ENCODE data around the gene PLXNB2.

PLXNB2 gene

GRCh38 chr22:50298937-50299784 lies 8.3 kb downstream of the PLXNB2 start:
- Mint-ChIP-seq H3K27me3 (ENCODE audit: low read depth, poor library complexity) (peaks cover 9% of the 10 kb centered on the region), H3K36me3 (ENCODE audit: low read depth) (peaks cover 4% of the 10 kb centered on the region), H3K4me3 (peak overlapping the region; percentile 52), H3K4me1 (peaks cover 50% of the 10 kb centered on the region), H3K9me3 (no peaks in the 10 kb centered on the region), H3K27ac (no peak overlapping the region)
- TF ChIP-seq CTCF (IDR thresholded peaks at IDR 0.05) = no peak
- no peak for DNase-seq

DNA sequence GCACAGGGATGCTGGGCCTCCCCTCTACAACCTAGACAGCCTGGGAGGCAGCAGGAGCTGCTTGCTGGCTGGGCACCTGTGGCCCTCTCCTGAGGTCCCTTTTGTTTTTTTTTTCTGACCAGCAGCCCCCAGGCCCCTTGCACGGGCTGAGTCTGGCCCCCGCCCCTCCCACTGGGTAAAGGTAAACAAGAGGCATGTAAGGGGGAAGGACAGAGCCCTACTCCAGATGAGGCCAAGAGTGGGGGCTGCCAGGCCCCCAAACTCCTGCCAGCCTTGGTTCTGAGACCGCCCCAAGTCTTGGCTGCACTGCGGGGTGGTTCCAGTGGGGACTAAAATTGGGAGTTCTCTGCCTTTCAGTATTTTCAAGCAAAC lies 9.2 kb downstream of the PLXNB2 start:
- H3K36me3 Mint-ChIP-seq (ENCODE audit: low read depth) = peaks cover 4% of the 10 kb centered on the region
- TF ChIP-seq CTCF (IDR thresholded peaks at IDR 0.05) = no peak
- no peak overlapping the region for H3K4me3 Mint-ChIP-seq
- H3K9me3 Mint-ChIP-seq = no peaks in the 10 kb centered on the region
- peaks cover 9% of the 10 kb centered on the region for H3K27me3 Mint-ChIP-seq (ENCODE audit: low read depth, poor library complexity)
- H3K27ac Mint-ChIP-seq = no peak overlapping the region
- no peak for DNase-seq
- peaks cover 46% of the 10 kb centered on the region for H3K4me1 Mint-ChIP-seq

DNA sequence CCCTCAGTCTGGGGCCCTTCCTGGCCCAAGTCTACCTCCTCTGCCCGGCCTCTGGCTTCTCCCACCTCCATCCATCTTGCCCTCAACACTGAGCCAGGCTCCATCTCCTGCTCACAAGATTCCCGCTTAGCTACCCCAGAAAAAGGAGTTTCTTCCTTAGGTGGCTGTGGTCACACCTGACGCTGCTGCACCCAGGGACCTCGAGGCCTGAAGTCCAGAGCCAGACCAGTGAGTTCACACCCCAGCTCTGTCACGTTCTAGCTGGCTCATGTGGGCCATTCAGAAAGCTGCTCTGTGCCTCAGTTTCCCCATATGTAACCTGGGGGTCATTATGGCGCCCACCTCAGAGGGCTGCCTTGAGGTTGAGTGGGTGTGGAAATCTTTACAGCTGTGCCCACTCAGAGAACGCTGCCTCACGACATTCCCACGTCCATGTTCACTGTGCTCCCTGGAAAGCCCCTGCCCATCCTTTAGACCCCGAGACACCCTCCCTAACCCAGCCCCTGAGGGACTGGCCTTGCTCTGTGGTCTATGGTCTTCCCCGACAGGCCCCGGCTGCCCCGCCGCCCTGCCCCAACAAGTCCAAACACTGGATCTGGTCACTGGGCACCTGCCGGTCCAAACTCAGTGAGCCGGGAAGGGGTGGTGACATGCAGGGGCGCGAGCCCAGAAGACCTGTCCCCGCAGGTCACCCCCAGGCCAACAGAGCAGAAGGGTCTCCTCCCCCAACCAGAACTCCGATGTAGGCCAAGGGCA lies 9.8 kb downstream of the PLXNB2 start:
- peaks cover 46% of the 10 kb centered on the region for H3K4me1 Mint-ChIP-seq
- H3K4me3 Mint-ChIP-seq = no peak overlapping the region

GRCh38 chr22:50296658-50297490 lies 10.6 kb downstream of the PLXNB2 start:
- Mint-ChIP-seq H3K36me3 (ENCODE audit: low read depth) (peaks cover 4% of the 10 kb centered on the region), H3K4me3 (no peak overlapping the region), H3K27me3 (ENCODE audit: low read depth, poor library complexity) (peaks cover 9% of the 10 kb centered on the region), H3K27ac (no peak overlapping the region), H3K4me1 (peaks cover 46% of the 10 kb centered on the region), H3K9me3 (no peaks in the 10 kb centered on the region)
- no peak for TF ChIP-seq CTCF (IDR thresholded peaks at IDR 0.05)
- no peak for DNase-seq

More for the DNA sequence above, 9.8 kb downstream of the PLXNB2 start:
- H3K9me3 Mint-ChIP-seq = no peaks in the 10 kb centered on the region
- no peak overlapping the region for H3K27ac Mint-ChIP-seq
- DNase-seq = no peak
- no peak for TF ChIP-seq CTCF (IDR thresholded peaks at IDR 0.05)
- peaks cover 9% of the 10 kb centered on the region for H3K27me3 Mint-ChIP-seq (ENCODE audit: low read depth, poor library complexity)
- peaks cover 4% of the 10 kb centered on the region for H3K36me3 Mint-ChIP-seq (ENCODE audit: low read depth)

DNA sequence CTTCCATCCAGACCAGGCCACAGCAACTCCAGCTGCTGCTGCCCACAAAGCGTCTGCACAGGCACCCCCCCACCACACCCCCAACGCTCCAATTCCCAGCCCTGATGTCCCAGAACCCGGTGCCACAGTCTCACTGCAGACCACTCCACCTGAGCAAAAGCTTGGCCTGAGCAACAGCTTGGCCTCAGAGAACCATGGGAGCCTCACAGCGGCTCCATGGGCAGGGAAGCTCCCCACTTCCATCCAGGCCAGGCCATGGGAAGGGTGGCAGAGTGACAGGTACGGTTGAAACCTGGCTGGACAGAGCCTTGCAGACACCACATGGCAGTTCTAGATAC lies 13.2 kb downstream of the PLXNB2 start:
- TF ChIP-seq CTCF (IDR thresholded peaks at IDR 0.05) = no peak
- peaks cover 4% of the 10 kb centered on the region for H3K36me3 Mint-ChIP-seq (ENCODE audit: low read depth)
- H3K9me3 Mint-ChIP-seq = no peaks in the 10 kb centered on the region
- no peak for DNase-seq
- H3K27me3 Mint-ChIP-seq (ENCODE audit: low read depth, poor library complexity) = peaks cover 9% of the 10 kb centered on the region
- H3K4me3 Mint-ChIP-seq = no peak overlapping the region
- peaks cover 36% of the 10 kb centered on the region for H3K4me1 Mint-ChIP-seq
- H3K27ac Mint-ChIP-seq = no peak overlapping the region
